ENCODE results near the gene CYP1A2.
"Not testable (repeated sequence)": the region's sequence is repeated elsewhere in the genome, so short reads cannot be mapped to it uniquely, and the experiment has no call there.

CYP1A2 gene

GRCh38 chr15:74786081-74786480 lies 37.4 kb downstream of the CYP1A2 start:
- DNase-seq (ENCODE audit: low read depth, low spot score); H3K4me3 ChIP-seq (ENCODE audit: low read length): not testable (repeated sequence)

- H3K4me3 ChIP-seq (ENCODE audit: low read length), result peak overlapping the region; percentile 46
- no peak for DNase-seq (ENCODE audit: low read depth, low spot score)
Measured at GRCh38 chr15:74786551-74787165, 38.0 kb downstream of the CYP1A2 start.

GRCh38 chr15:74787251-74788041 lies 38.8 kb downstream of the CYP1A2 start:
- peak; percentile 98 for DNase-seq (ENCODE audit: low read depth, low spot score)
- peak overlapping the region; percentile 46 for H3K4me3 ChIP-seq (ENCODE audit: low read length)

GRCh38 chr15:74788042-74788682 lies 39.5 kb downstream of the CYP1A2 start:
- H3K4me3 ChIP-seq (ENCODE audit: low read length), result peak overlapping the region; percentile 46
- DNase-seq (ENCODE audit: low read depth, low spot score), result no peak

GRCh38 chr15:74788683-74789151 lies 40.1 kb downstream of the CYP1A2 start:
- DNase-seq (ENCODE audit: low read depth, low spot score), result peak; percentile 73
- H3K4me3 ChIP-seq (ENCODE audit: low read length), result peak overlapping the region; percentile 46

GRCh38 chr15:74789171-74789631 lies 40.6 kb downstream of the CYP1A2 start:
- peak overlapping the region; percentile 46 for H3K4me3 ChIP-seq (ENCODE audit: low read length)
- DNase-seq (ENCODE audit: low read depth, low spot score), result no peak

GRCh38 chr15:74789741-74790079 lies 41.1 kb downstream of the CYP1A2 start:
- H3K4me3 ChIP-seq (ENCODE audit: low read length), result peak overlapping the region; percentile 46
- DNase-seq (ENCODE audit: low read depth, low spot score), result no peak

GRCh38 chr15:74790080-74790916 lies 41.7 kb downstream of the CYP1A2 start:
- H3K4me3 ChIP-seq (ENCODE audit: low read length), result no peak overlapping the region
- no peak for DNase-seq (ENCODE audit: low read depth, low spot score)

GRCh38 chr15:74791007-74791406 lies 42.4 kb downstream of the CYP1A2 start:
- no peak overlapping the region for H3K4me3 ChIP-seq (ENCODE audit: low read length)
- no peak for DNase-seq (ENCODE audit: low read depth, low spot score)

- no peak overlapping the region for H3K4me3 ChIP-seq (ENCODE audit: low read length)
- DNase-seq (ENCODE audit: low read depth, low spot score), result no peak
Measured at GRCh38 chr15:74791667-74792066, 43.0 kb downstream of the CYP1A2 start.

GRCh38 chr15:74792227-74793016 lies 43.8 kb downstream of the CYP1A2 start:
- H3K4me3 ChIP-seq (ENCODE audit: low read length), result no peak overlapping the region
- no peak for DNase-seq (ENCODE audit: low read depth, low spot score)

- DNase-seq (ENCODE audit: low read depth, low spot score), result no peak
- no peak overlapping the region for H3K4me3 ChIP-seq (ENCODE audit: low read length)
Measured at GRCh38 chr15:74793135-74794028, 44.7 kb downstream of the CYP1A2 start.

- DNase-seq (ENCODE audit: low read depth, low spot score), result no peak
- no peak overlapping the region for H3K4me3 ChIP-seq (ENCODE audit: low read length)
Measured at GRCh38 chr15:74794248-74794969, 45.8 kb downstream of the CYP1A2 start.

GRCh38 chr15:74794970-74795349 lies 46.3 kb downstream of the CYP1A2 start:
- no peak overlapping the region for H3K4me3 ChIP-seq (ENCODE audit: low read length)
- DNase-seq (ENCODE audit: low read depth, low spot score), result no peak

GRCh38 chr15:74795966-74796625 lies 47.5 kb downstream of the CYP1A2 start:
- DNase-seq (ENCODE audit: low read depth, low spot score), result no peak
- H3K4me3 ChIP-seq (ENCODE audit: low read length), result no peak overlapping the region

GRCh38 chr15:74798388-74799254 lies 50.0 kb downstream of the CYP1A2 start:
- DNase-seq (ENCODE audit: low read depth, low spot score), result no peak
- no peak overlapping the region for H3K4me3 ChIP-seq (ENCODE audit: low read length)
